ENCODE results near the gene ZNF213. TPM values are rescaled to one million over a fixed set of nuclear protein-coding genes. Genes with fewer than 3 reads are reported as not detected.

The ZNF213 gene
- polyA plus RNA-seq, 1 donor (not counting 4 experiments of a cell fraction or from before 2014, with no cell fraction given) = 0.51 TPM

DNA sequence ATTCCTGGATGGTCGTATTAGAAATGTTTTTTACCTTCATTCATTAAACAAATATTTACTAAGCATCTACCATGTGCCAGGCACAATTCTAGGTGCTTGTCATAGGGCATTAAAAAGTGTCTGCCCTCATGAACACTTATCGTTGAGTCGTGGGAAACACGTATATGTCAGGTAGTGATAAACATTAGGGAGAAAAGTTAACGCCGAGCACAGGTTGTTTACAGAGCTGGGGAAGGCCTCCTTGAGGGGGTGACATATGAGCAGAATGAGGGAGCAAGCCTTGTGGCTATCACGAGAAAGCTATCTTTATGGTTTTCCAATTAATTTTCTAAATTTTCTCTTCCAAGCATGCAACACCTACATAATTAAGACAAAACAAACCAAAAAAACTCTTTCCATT lies 985 bp upstream of the ZNF213 start:
- Histone ChIP-seq H3K9ac (ENCODE audit: control insufficient read depth, extremely low read depth, insufficient read depth, low read length) (peak overlapping the region; percentile 99), H3K27me3 (ENCODE audit: control insufficient read depth, extremely low read depth, insufficient read depth, low read length) (no peaks in the 10 kb centered on the region), H2AFZ (ENCODE audit: control insufficient read depth, low read length) (no peak overlapping the region), H4K20me1 (ENCODE audit: control insufficient read depth, extremely low read depth, insufficient read depth, low read length) (no peaks in the 10 kb centered on the region), H3K79me2 (ENCODE audit: control insufficient read depth, insufficient read depth, low read length) (peaks cover 36% of the 10 kb centered on the region), H3K27ac (ENCODE audit: control insufficient read depth, insufficient read depth, low read length) (peak overlapping the region; percentile 98), H3K9me1 (ENCODE audit: control insufficient read depth, extremely low read depth, insufficient read depth, low read length) (no peaks in the 10 kb centered on the region), H3K9me3 (ENCODE audit: control insufficient read depth, low read depth, low read length) (no peaks in the 10 kb centered on the region), H3K4me3 (ENCODE audit: control insufficient read depth in 2 of 3, extremely low read depth in 1 of 3, insufficient read depth in 2 of 3, low read depth in 1 of 3, low read length in 3 of 3) (peak overlapping the region; percentile 90 to 100 (median 99)), H3K36me3 (ENCODE audit: control insufficient read depth in 2 of 2, extremely low read depth in 1 of 2, insufficient read depth in 2 of 2, low read length in 2 of 2) (peaks cover 4 to 8% of the 10 kb centered on the region in 2 experiments), H3K4me1 (ENCODE audit: control insufficient read depth, extremely low read depth, insufficient read depth, low read length) (peaks cover 16% of the 10 kb centered on the region), H3K4me2 (ENCODE audit: control insufficient read depth, extremely low read depth, insufficient read depth, low read depth, low read length) (peak overlapping the region; percentile 79)
- no peak for DNase-seq (ENCODE audit: low read depth, low spot score)
- no peak for FAIRE-seq
- no peak for TF ChIP-seq EZH2 (IDR thresholded peaks at IDR 0.05; ENCODE audit: low read length)
- dilution Hi-C loops (cut with MboI; ENCODE audit: extremely low pct_ligation_motif_present, low sequenced_read_pairs) = no loop called here

- H3K9me3 ChIP-seq (ENCODE audit: control insufficient read depth, low read depth, low read length) = no peaks in the 10 kb centered on the region
- peaks cover 36% of the 10 kb centered on the region for H3K79me2 ChIP-seq (ENCODE audit: control insufficient read depth, insufficient read depth, low read length)
- no peaks in the 10 kb centered on the region for H3K27me3 ChIP-seq (ENCODE audit: control insufficient read depth, extremely low read depth, insufficient read depth, low read length)
- dilution Hi-C loops (cut with MboI; ENCODE audit: extremely low pct_ligation_motif_present, low sequenced_read_pairs) = no loop called here
- H3K4me1 ChIP-seq (ENCODE audit: control insufficient read depth, extremely low read depth, insufficient read depth, low read length) = peaks cover 5% of the 10 kb centered on the region
- H3K9me1 ChIP-seq (ENCODE audit: control insufficient read depth, extremely low read depth, insufficient read depth, low read length) = no peaks in the 10 kb centered on the region
- no peak for DNase-seq (ENCODE audit: low read depth, low spot score)
- peaks cover 3 to 4% of the 10 kb centered on the region in 2 experiments for H3K36me3 ChIP-seq (ENCODE audit: control insufficient read depth in 2 of 2, extremely low read depth in 1 of 2, insufficient read depth in 2 of 2, low read length in 2 of 2)
- H4K20me1 ChIP-seq (ENCODE audit: control insufficient read depth, extremely low read depth, insufficient read depth, low read length) = no peaks in the 10 kb centered on the region
- H3K9ac ChIP-seq (ENCODE audit: control insufficient read depth, extremely low read depth, insufficient read depth, low read length) = peak overlapping the region; percentile 91
- H3K4me2 ChIP-seq (ENCODE audit: control insufficient read depth, extremely low read depth, insufficient read depth, low read depth, low read length) = peak overlapping the region; percentile 89
- no peak for FAIRE-seq
- H3K4me3 ChIP-seq (ENCODE audit: control insufficient read depth in 2 of 3, extremely low read depth in 1 of 3, insufficient read depth in 2 of 3, low read depth in 1 of 3, low read length in 3 of 3) = peak overlapping the region; percentile 90 to 100 (median 98)
- peak overlapping the region; percentile 78 for H3K27ac ChIP-seq (ENCODE audit: control insufficient read depth, insufficient read depth, low read length)
- TF ChIP-seq, protein P1, sequence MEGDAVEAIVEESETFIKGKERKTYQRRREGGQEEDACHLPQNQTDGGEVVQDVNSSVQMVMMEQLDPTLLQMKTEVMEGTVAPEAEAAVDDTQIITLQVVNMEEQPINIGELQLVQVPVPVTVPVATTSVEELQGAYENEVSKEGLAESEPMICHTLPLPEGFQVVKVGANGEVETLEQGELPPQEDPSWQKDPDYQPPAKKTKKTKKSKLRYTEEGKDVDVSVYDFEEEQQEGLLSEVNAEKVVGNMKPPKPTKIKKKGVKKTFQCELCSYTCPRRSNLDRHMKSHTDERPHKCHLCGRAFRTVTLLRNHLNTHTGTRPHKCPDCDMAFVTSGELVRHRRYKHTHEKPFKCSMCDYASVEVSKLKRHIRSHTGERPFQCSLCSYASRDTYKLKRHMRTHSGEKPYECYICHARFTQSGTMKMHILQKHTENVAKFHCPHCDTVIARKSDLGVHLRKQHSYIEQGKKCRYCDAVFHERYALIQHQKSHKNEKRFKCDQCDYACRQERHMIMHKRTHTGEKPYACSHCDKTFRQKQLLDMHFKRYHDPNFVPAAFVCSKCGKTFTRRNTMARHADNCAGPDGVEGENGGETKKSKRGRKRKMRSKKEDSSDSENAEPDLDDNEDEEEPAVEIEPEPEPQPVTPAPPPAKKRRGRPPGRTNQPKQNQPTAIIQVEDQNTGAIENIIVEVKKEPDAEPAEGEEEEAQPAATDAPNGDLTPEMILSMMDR (optimal IDR thresholded peaks at IDR 0.05 in 1 of 3, IDR thresholded peaks at IDR 0.05 in 1 of 3, conservative IDR thresholded peaks at IDR 0.05 in 1 of 3; ENCODE audit: extremely low read depth in 1 of 3, insufficient read depth in 2 of 3, low read length in 3 of 3) = no peak
- no peak for TF ChIP-seq EZH2 (IDR thresholded peaks at IDR 0.05; ENCODE audit: low read length)
- peak overlapping the region; percentile 90 for H2AFZ ChIP-seq (ENCODE audit: control insufficient read depth, low read length)
These were observed 392 bp downstream of the ZNF213 start for GRCh38 chr16:3135126-3135715.

- H3K4me3 ChIP-seq (ENCODE audit: control insufficient read depth in 2 of 3, extremely low read depth in 1 of 3, insufficient read depth in 2 of 3, low read depth in 1 of 3, low read length in 3 of 3) = no peak overlapping the region
- no peaks in the 10 kb centered on the region for H4K20me1 ChIP-seq (ENCODE audit: control insufficient read depth, extremely low read depth, insufficient read depth, low read length)
- H3K4me1 ChIP-seq (ENCODE audit: control insufficient read depth, extremely low read depth, insufficient read depth, low read length) = peaks cover 5% of the 10 kb centered on the region
- H3K36me3 ChIP-seq (ENCODE audit: control insufficient read depth in 2 of 2, extremely low read depth in 1 of 2, insufficient read depth in 2 of 2, low read length in 2 of 2) = peaks cover 0 to 8% of the 10 kb centered on the region in 2 experiments
- peaks cover 32% of the 10 kb centered on the region for H3K79me2 ChIP-seq (ENCODE audit: control insufficient read depth, insufficient read depth, low read length)
- no peaks in the 10 kb centered on the region for H3K9me3 ChIP-seq (ENCODE audit: control insufficient read depth, low read depth, low read length)
- no peak overlapping the region for H2AFZ ChIP-seq (ENCODE audit: control insufficient read depth, low read length)
- H3K27me3 ChIP-seq (ENCODE audit: control insufficient read depth, extremely low read depth, insufficient read depth, low read length) = no peaks in the 10 kb centered on the region
- no peaks in the 10 kb centered on the region for H3K9me1 ChIP-seq (ENCODE audit: control insufficient read depth, extremely low read depth, insufficient read depth, low read length)
- DNase-seq (ENCODE audit: low read depth, low spot score) = no peak
- no peak overlapping the region for H3K9ac ChIP-seq (ENCODE audit: control insufficient read depth, extremely low read depth, insufficient read depth, low read length)
- dilution Hi-C loops (cut with MboI; ENCODE audit: extremely low pct_ligation_motif_present, low sequenced_read_pairs) = no loop called here
- TF ChIP-seq EZH2 (IDR thresholded peaks at IDR 0.05; ENCODE audit: low read length) = no peak
- TF ChIP-seq, protein P1 (optimal IDR thresholded peaks at IDR 0.05 in 1 of 3, IDR thresholded peaks at IDR 0.05 in 1 of 3, conservative IDR thresholded peaks at IDR 0.05 in 1 of 3; ENCODE audit: extremely low read depth in 1 of 3, insufficient read depth in 2 of 3, low read length in 3 of 3) = no peak
- no peak overlapping the region for H3K27ac ChIP-seq (ENCODE audit: control insufficient read depth, insufficient read depth, low read length)
- H3K4me2 ChIP-seq (ENCODE audit: control insufficient read depth, extremely low read depth, insufficient read depth, low read depth, low read length) = no peak overlapping the region
- FAIRE-seq = no peak
These were observed 2.4 kb downstream of the ZNF213 start for GRCh38 chr16:3137267-3137666.

All from keratinocyte (primary cell).